ENCODE data around the gene RNF144A.

RNF144A gene

DNA sequence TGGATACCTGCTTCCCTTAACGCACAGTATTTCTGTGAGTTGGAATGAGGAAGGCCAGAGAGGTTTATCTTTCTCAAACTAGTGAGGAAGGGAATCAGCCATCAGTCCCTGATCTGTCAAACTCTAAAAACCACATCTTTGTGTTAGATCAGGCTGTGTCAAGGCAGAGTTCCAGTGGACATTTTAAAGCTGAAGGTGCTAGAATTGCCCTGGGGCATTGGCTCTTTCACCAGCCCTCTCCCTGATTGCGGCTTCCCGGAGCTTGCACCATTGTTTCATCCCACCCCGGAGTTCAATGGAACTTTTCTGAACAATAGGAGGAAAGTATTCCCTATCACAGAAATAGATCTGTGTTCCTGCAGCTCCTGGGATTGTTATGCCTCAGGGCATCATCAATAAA lies 110.2 kb downstream of the RNF144A start:
- DNase-seq, result no peak

DNA sequence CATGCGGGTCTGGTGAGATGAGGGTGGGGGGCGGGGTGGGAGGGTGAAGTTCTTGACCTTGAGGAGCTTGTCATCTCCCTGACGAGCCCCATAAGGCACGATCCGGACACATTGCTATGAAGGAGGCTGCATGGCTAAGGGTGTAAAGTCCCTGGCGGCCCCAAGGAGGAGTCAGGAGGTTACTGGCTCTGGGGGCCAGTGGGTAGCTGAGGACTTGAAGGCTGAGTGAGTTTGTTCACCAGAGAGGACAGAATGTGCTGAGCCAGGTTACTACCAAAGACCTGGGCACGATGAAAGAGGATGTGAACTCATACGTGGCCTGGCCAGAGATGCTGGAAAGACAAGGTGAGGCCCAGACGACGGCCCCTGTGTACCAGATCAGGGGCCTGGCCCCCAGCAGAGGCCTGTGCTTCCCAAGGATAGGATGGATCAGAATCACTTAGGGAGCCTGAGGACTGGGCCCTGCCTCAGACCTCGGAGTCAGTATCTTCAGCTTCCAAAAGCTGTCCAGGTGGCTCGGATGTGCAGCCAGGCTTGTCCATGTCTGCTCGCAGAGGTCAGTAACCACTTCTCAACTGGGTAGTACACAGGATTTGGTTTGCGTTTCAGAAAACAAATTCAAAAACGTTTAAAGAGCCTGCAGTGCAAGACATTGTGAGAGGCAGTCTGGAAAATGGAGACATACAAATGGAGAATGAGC lies 110.9 kb downstream of the RNF144A start:
- peak; percentile 6 for DNase-seq

DNA sequence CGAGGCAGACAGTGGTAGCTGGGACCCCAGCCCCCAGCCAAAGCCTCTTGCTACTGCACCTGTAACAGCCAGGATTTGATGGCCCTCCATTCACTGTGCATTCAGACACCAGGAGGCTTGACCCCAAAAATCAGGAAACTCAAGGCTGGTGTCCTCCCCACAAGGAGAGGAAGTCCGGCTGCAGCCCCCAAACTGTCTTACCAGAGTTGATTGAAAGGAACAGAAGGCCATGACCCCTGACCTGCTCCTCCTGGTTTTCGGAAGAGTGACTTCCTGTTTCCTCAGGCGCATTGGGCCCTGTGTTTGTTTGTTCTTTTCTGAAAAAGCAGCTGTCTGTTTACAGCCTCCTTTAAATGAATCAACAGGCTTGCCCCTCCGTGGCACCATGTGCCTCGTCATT lies 111.6 kb downstream of the RNF144A start:
- DNase-seq, result peak; percentile 14

DNA sequence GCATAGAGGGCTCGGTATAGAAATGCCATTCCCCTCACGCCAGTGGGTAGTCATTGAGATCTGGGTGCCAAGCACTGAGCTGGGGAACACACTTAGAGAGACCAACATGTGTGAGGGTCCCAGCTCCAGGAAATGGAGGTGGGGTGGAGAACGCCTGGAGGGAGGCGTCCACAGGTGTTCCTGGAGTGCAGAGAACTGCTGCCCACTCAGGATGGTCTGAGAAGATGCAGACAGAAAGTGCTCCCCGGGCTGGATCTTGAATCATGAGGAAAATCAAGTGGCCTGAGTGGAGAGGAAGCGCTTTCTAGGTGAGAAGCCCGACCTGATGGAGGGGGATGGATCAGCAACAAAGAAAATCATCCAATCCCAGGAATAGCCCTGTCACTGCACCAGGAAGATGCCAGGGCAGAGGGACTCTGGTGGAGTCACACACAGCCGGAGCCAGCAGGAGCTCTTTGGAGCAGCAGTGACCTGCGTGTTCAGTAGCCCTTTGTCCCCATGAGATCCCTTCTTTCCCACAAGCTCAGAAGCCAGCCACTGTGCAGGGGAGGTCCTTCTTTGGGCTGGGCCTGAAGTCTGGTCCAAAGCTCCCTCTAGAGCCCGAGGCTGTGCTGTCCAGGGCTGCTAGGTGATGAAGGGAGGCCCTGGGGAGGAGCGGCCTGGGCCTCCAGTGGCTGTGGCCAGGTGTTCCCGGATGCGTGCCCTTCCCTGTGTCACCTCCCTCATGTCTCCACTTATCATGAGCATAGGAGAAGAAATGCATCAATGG lies 112.3 kb downstream of the RNF144A start:
- peak; percentile 12 for DNase-seq

DNA sequence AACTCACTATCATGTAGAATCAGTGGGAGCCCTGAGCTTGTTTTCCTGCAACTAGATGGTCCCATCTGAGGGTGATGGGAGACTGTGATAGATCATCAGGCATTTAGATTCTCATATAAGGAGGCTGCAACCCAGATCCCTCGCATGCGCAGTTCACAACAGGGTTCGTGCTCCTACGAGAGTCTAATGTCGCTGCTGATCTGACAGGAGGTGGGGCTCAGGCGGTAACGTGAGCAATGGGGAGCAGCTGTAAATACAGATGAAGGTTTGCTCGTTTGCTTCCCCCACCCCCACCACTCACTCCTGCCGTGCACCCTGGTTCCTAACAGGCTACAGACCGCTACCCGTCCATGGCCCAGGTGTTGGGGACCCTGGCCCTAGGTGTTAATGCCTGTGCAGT lies 113.6 kb downstream of the RNF144A start:
- peak; percentile 6 for DNase-seq

DNA sequence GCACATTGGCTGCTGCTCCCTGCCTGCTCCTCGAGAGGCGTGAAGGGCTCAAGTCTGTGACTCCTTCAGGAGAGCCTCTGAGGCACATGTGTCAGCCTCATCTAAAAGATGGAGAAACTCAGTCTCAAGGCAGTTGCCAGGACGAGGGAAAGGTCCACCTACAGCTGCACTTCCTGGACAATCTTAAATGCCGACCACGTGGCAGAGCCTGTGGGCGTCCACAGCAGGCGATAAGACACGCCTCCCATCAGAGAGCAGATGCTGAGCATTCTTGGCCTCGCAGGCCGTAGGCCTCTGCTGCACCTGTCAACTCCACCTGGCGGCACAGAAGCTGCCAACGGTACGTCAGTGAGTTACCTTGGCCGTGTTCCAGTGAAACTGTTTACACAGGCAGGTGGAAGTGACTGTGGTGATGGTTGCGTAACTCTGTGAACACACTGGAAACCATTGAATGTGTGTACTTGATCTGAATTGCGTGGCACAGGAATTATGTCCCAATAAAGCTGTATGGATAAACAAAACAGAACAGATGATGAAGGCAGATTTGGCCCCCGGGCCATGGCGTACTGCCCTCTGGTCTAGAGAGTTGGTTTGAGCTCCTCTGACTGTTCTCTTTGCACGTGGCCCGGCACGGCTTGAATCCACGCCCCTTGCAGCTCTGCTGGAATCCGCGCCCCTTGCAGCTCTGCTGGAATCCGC lies 114.5 kb downstream of the RNF144A start:
- DNase-seq, result peak; percentile 71

DNA sequence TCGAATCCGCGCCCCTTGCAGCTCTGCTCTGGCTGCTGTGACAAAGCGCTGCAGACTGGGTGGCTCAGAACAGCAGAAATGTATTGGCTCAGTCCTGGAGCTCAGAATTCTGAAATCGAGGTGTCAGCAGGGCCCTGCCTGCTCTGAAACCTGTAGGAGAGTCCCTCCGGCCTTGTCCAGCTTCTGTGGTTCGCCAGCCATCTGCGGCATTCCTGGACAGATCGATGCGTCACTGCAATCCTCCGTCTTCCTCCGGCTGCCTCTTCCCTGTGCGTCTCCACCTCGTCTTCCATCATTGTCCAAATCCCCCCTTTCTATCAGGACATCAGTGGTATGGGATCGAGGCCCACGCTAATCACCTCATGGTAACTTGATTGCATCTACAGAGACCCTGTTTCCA lies 115.2 kb downstream of the RNF144A start:
- DNase-seq, result no peak

DNA sequence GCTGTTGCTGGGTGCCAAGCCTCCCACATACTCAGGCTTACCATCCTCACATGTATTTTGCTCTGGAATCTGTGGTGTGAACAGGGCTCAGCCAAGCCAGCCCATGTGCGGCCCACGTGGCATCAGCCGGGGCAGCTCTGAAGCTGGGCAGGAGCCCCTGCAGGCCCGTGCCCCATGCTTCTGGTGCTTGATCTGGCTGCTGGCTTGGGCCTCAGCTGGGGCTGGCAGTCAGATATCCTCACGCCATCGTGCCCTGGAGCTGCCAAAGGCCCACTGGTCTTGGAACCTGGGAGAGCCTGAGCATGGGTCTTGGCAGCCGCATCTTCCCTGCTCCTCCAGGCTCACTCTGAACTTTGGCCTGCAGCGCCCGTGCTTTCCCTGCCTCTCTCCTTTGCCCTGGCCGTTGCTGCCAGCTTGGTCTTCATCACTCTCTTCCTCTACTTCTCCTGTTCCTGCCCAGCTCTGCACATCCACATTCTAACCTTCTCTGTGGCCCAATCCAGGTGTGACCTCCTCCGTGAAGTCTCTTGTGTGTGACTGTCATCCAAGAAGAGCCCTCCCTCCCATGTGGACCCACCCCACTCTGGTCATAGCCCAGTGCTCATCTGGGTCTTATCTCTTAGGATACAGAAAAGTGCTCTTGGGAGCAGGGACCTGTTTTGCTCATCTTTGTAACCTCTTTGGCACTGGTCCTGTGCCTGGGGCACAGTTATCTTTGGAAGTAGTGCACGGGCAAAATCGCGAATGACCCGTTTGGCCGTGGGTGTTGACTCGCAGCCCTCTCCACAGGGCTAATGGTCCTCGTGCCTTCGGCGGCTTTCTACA lies 116.1 kb downstream of the RNF144A start:
- no peak for DNase-seq

DNA sequence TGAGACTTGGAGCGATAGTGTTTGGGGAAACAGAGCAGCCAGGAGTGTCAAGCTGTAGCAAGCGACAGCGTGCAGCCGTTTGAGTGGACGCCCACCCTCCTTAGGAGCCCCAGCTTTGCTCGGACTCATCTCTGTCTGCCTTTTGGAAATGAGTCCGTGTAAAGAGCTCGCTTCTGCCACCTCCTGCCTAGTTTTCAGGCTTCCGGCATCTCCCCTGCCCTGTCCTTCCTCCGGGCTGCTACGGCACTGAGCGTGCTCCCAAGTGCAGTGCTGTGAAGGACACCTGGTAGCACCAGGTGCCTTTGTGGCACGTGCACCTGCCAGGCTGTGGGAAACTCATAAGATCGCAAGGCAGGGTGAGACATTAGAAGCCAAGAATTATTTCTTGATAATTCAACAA lies 117.1 kb downstream of the RNF144A start:
- DNase-seq, result no peak

DNA sequence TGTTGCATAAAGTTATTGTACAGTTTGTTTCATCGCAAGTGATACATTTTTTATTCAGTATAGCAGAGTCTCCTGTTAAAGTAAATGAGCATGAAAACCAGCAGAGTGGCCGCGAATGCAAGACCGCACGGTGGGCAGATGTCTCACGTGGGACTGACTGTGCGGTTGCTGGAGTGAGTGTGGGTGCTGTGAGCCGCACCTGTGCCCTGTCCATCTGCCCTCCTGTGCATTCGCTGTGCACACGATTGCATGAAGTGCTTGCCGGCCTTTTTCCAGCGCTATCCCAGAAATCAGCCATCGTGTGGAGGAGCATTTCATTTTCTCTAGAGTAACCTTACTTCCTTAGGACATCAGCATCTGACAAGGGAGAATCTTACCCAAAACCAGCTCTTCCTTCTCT lies 118.7 kb downstream of the RNF144A start:
- DNase-seq, result no peak

DNA sequence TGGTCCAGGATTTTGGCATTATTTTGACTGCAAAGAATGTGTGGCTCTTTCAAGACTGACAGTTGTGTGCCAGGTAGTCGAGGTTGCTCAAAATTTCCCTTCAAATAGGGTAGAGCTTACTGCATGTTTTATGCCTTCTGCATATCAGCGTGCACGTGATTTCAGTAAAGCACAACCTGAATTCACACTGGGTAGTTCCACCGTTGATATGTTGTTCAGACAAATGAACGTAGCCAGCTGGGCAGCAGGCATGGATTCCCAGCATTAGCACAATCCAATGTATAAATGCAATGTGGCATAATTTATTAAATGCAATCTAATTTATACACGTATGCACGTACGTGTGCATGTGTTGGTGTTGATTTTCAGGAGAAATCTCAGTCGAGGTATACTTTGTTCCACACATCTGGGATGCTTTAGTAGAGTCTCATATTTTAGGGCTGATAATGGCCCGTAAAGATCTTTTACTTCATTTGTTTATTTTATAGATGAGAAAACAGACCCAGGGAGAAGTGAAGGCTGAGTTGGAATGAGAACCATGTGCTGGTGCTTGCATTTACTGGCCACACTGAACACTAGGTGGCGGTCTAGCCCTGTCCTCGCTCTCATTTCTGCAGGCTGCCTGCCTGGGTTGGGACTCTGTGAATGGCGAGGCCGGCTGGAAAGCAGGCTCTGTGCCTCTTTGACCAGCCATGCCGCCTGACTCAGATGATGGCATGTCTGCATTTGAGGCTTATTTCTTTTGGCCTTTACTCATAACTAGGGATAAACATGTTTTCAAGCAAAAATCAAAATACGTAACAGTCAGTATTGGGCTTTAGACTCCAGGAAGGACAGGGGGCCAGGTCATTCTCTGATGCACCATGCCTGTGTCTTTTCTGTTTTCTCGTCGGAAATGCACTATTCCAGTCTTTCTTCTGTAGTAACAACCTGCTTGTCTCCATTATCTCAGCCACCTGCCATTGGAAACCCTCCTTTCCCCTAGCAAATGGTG lies 120.4 kb downstream of the RNF144A start:
- peak; percentile 53 for DNase-seq

DNA sequence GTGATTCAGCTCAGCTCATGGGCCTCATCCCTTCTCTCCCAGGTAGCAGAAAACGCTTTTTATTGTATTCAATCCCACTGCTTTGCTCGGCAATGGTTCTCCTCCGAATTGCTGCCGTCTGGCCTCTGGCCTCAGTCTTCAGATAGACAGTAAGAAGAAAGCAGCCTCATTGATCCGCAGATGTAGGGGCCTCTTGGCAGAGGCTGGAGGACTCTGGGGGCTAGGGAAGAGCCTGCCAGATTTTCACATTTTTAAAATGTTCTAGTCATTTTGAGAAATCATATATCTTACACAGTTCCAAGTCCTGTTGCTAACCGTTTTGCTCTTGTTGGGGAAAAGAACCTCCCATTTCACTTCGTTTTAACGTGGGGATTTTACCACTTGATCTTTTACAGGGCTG lies 123.3 kb downstream of the RNF144A start:
- no peak for DNase-seq

DNA sequence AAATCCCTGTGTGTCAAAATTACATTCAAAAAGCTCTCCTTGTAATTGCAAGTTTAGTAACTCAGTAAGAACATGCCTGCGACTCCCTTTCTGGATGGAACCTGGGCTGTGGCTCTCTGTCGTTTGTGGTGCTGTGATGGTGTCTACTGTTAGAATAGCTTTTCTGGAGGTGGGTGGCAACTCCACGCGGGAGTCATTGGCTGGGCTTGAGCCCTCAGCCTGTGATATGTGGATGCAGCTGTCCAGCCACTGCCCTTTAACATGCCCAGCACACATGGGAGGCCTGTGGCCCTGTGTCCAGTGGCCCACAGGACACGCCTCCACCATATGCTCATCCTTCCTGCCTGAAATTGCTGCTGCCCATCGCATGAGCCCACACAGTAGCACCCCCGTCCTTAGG lies 124.2 kb downstream of the RNF144A start:
- DNase-seq, result no peak

DNA sequence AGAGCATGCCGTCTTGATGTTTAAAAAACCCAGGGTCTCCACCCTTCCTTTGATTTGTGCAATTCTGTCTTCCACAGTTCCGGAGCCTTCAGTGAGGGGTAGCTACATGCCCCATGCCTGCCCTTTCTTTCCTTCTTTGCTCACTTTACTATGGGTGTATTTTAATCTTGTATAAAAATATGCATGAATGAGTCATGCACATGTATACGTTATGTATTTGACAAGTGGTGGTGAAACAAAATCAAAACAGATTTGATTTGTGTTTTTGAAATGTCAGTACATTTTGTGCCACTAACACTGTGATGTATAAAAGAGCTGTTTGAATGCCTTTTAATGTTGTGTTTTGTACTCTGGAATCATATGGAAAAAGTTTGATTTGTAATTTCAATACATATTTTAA lies 126.5 kb downstream of the RNF144A start:
- no peak for DNase-seq

DNA sequence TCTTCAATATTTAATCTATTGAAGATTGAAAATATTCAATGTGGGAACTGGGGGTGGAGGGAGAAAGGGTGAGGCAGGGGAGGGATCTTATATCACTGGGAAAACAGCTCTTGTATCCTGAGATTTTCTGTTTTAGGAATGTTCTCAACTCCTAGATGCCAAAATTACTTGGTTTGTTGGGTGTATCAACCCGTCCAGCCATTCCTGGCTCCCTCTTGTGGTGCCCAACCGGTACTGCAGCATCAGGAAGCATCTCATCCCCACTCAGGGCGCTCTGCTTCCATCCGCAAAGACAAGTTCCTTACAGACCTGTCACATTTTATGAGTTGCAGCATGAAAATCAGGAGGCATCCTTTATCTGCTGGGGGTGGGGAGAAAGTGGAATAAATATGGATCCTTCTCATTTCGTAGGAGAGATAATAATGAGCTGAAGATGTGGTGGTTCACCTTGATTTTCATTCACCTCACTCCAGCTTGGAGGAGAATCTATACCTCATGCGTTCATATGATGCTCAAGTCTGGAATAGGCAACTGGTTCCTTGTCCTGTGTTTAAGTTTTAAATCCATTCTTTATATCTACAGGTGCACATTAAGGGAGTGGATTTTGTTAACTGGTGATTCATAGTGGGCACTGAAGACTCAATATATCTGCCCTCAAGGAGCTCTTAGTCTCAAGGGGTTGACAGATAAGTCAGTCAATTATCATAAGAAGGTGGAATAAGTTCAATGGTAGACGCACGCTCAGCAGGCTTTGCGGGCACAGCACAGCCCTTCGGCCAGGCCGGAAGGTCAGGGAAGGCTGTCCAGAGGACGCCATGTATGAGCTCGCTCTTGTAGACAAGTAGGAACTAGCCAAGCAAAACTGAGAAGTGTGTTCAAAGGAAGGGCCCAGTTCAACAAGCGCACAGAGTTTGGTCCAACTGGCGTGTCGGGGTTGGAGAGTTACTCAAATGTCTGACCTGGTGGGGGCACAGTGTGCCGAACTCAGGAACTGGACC lies 127.3 kb downstream of the RNF144A start:
- DNase-seq, result peak; percentile 64

DNA sequence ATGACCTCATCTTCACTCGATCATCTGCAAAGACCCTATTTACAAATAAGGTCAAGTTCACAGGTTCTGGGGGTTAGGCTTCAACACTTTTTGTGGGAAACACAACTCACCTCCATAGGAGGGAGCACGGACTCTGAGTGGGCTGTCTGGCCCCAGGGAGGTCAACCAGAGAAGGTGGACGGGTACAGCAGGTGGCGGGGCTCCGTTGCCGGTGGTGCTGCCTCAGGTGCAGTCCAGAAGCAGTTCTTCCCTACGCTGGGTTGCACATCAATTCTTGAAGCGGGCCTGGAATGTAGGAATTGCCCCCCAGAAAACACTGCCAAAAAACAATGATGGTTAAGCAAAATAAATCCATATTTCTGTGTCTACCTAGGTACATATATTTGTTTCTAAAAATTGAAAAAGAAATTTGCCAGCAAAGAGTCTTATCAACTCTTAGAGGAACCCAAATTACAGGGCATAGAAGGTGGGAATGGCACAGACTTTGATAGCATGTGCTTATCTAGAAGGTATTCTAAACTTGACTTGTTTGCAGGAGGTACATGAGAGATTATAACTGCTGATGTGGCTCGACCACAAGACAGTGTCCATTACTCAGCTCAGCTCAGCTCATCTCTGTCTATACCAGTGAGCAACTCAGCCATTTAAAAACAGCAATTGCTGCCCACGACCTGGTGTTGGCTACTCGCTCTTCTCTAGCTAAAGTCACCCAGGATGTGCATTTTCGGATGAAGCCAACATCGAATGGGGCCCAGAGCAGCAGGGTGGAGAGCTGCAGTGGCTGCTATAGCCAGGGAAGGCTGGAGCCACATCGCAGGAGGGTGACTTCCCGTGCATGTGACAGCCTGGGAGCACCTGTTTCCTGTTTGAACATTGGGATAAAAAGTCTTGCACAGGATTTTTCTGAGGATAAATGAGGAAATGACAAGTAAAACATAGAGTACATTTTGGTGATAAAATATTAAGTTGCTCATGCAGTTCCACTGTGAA lies 128.7 kb downstream of the RNF144A start:
- no peak for DNase-seq

DNA sequence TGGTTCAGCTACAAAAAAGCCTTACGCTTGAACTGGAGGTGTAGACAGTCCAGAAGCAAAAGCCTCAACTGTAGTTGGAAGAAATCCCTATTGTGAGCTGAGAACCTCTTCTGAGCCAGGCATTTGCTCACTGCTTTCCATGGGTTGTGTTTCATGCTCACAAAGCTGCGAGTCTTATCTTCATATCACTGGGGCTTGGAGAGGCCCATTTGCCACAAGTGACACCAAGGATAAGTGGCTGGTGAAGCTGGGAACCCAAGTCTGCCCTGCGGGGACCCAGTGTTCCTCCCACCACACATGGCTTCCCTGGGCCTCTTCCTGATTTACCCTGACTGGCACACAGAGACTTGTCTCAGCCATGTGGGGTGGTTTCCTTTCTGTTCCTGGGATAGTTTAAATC lies 130.4 kb downstream of the RNF144A start:
- DNase-seq, result no peak

DNA sequence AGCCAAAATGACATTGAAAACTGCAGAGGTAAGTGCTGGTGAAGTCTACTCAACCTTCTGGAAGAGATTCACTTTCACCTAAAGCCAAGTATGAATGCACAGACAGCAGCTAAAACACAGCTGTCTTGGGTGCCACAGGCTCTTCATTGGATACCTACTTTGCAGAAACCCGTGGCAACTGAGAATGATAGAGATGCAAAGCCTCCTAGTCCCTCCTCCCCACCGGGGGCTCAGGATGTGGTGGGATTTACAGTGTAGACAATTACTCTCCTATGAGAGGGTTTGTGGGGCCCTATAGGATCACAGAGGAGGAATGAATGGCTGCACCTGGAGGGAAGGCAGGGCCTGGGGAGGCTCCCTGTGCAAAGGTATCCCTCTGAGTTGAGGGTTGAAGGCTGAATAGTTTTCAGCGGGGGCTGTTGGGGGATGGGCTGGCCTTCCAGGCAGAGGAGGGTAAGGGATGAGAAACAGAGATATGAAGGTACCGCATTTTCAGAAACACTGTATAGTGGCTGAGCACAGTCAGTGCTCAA lies 131.6 kb downstream of the RNF144A start:
- no peak for DNase-seq

DNA sequence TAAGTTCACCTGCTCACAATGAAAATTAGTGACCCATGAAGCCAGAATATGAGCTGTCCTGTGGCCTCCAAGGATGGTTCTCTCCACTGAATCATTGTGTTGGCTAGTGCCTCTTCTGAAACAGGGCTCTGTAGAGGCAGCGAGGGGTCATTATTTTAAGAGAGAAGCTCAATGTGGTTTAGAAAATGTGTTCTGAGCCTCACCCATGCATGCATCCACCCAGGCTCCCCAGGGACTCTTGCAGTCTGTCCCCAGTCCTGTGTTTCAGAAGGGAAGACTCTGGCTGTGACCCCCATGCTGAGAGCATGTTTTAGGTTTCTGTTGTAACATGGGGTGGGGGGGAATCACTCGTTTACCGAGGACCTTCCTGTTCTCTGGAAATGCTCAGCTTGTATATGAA lies 135.2 kb downstream of the RNF144A start:
- no peak for DNase-seq
